ENCODE measurements around the gene CEP55. TPM values are rescaled to one million over a fixed set of nuclear protein-coding genes. Genes with fewer than 3 reads are reported as not detected.

CEP55 gene
- total RNA-seq, 3 donors from 2014 or later = 1.3 to 11.7 (median 2.4) TPM

GRCh38 chr10:93476756-93477155 is 19.7 kb upstream of the CEP55 start:
- intact Hi-C loops (cut with DNase I, micrococcal nuclease) = no loop called here
- TF ChIP-seq, protein P1, sequence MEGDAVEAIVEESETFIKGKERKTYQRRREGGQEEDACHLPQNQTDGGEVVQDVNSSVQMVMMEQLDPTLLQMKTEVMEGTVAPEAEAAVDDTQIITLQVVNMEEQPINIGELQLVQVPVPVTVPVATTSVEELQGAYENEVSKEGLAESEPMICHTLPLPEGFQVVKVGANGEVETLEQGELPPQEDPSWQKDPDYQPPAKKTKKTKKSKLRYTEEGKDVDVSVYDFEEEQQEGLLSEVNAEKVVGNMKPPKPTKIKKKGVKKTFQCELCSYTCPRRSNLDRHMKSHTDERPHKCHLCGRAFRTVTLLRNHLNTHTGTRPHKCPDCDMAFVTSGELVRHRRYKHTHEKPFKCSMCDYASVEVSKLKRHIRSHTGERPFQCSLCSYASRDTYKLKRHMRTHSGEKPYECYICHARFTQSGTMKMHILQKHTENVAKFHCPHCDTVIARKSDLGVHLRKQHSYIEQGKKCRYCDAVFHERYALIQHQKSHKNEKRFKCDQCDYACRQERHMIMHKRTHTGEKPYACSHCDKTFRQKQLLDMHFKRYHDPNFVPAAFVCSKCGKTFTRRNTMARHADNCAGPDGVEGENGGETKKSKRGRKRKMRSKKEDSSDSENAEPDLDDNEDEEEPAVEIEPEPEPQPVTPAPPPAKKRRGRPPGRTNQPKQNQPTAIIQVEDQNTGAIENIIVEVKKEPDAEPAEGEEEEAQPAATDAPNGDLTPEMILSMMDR (IDR thresholded peaks at IDR 0.05) = no peak
- DNase-seq = no peak
- H3K9me3 ChIP-seq = no peaks in the 10 kb centered on the region
- ATAC-seq = no peak
- H3K4me1 ChIP-seq (ENCODE audit: low read depth) = peaks cover 28% of the 10 kb centered on the region
- no peak overlapping the region for H3K4me3 ChIP-seq
- no peaks in the 10 kb centered on the region for H3K36me3 ChIP-seq (ENCODE audit: low read depth)

DNA sequence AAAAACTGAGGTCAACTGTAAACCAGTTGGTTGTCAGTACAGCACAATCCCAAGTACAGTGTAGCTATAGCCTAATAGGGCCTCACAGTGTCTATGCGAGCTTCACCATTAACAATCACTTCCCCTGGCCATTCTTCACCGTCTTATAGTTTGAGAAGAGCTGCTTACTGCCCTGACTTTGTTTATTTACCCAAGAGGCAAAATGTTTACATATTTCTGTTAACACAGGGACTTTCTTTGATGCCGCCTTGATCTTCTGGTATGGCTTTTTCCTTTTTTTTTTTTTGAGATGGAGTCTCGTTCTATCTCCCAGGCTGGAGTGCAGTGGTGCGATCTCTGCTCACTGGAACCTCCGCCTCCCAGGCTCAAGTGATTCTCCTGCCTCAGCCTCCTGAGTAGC is 17.5 kb upstream of the CEP55 start:
- no peak overlapping the region for H3K4me3 ChIP-seq
- no peaks in the 10 kb centered on the region for H3K36me3 ChIP-seq (ENCODE audit: low read depth)
- H3K4me1 ChIP-seq (ENCODE audit: low read depth) = peaks cover 18% of the 10 kb centered on the region
- TF ChIP-seq, protein P1 (IDR thresholded peaks at IDR 0.05) = no peak
- ATAC-seq (no peak), DNase-seq (no peak)
- no peaks in the 10 kb centered on the region for H3K9me3 ChIP-seq
- intact Hi-C loops (cut with DNase I, micrococcal nuclease) = no loop called here

- peak; percentile 54 for ATAC-seq
- intact Hi-C loops (cut with DNase I, micrococcal nuclease) = loop anchor here (2.0 to 5.0 kb wide), 2 partner anchors 104 to 105 kb away; no protein-coding TSS in a partner anchor
- peak overlapping the region; percentile 21 for H3K4me3 ChIP-seq
- H3K4me1 ChIP-seq (ENCODE audit: low read depth) = peaks cover 4% of the 10 kb centered on the region
- DNase-seq = no peak
- no peaks in the 10 kb centered on the region for H3K36me3 ChIP-seq (ENCODE audit: low read depth)
- TF ChIP-seq, protein P1 (IDR thresholded peaks at IDR 0.05) = no peak
- no peaks in the 10 kb centered on the region for H3K9me3 ChIP-seq
These were observed 14.7 kb upstream of the CEP55 start for GRCh38 chr10:93481637-93482144.

DNA sequence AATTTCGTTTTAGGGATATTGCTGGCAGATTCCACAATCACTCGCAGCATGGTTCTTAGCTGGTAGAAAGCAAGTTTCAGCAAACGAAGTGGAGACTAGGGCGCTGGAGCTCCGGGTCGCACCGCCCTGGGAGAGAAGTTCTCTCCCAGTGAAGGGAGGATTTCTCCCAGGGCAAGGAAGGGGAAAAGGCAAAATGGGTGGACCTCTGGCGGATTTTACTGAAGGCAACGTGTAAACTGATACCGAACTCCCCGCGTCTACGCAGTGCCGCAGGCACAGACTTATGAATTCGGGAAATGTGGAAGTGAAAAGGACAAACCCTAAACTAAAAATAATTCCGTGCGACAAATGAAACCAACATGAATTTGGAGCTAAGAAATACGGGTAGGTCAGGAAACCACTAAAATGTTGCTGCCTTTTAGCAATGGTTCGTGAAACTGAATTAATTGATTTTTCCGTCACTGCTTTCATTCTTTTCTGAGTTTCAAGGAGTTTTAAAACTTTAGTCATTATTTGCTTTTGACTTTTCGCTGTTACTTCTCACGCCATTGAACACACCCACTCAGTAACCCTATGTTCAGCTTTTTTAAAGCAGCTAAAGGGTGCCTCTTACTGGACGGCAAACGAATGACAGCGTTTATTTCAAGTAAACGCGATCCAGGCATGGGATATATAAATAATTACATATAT is 14.1 kb upstream of the CEP55 start, which contains the start of gene MYOF:
Gene MYOF (minus strand): TSS at position 190 of the 690 bp plus-strand sequence. CDS start 140 bp downstream, at position 50.
- H3K36me3 ChIP-seq (ENCODE audit: low read depth) = no peaks in the 10 kb centered on the region
- intact Hi-C loops (cut with DNase I, micrococcal nuclease) = loop anchor here (2.0 to 5.0 kb wide), 2 partner anchors 105 kb away; no protein-coding TSS in a partner anchor
- DNase-seq (peak in 2 of 3 donors; percentile 72 to 83), ATAC-seq (peak; percentile 90)
- no peaks in the 10 kb centered on the region for H3K4me1 ChIP-seq (ENCODE audit: low read depth)
- no peaks in the 10 kb centered on the region for H3K9me3 ChIP-seq
- peak within 1 kb of the TSS; percentile 21 for H3K4me3 ChIP-seq
- TF ChIP-seq, protein P1 (IDR thresholded peaks at IDR 0.05) = peak; percentile 21

- TF ChIP-seq, protein P1 (IDR thresholded peaks at IDR 0.05) = no peak
- intact Hi-C loops (cut with DNase I, micrococcal nuclease) = no loop called here
- H3K36me3 ChIP-seq (ENCODE audit: low read depth) = no peaks in the 10 kb centered on the region
- H3K9me3 ChIP-seq = no peaks in the 10 kb centered on the region
- DNase-seq = no peak
- no peak overlapping the region for H3K4me3 ChIP-seq
- H3K4me1 ChIP-seq (ENCODE audit: low read depth) = no peaks in the 10 kb centered on the region
- ATAC-seq = no peak
These were observed 10.7 kb upstream of the CEP55 start for GRCh38 chr10:93485690-93486089.
